Activated B cell treated with CpG ODN at 0.5 μM for 24 hours (primary cell): ENCODE data around the gene THEM4. TPM values are rescaled to one million over a fixed set of nuclear protein-coding genes. Genes with fewer than 3 reads are reported as not detected.

Experiments used
- ATAC-seq: fragments of 200-7000 bp; cut with Tn5 transposase; one replicate; pipeline ENCODE4 v1.10.0; 2021; ENCODE audit warnings: low read depth, mild to moderate bottlenecking, moderate library complexity
- CTCF ChIA-PET: fragments of 350-600 bp; sonication (Branson Sonifier 250); formaldehyde crosslinking; loops from one replicate; lab custom pipeline; 2021; ENCODE audit warnings: antibody characterized with exemption; lab: Charles Lee
- POLR2A ChIA-PET: fragments of 350-600 bp; sonication (Branson Sonifier 250); formaldehyde crosslinking; loops from one replicate; lab custom pipeline; 2021; ENCODE audit warnings: antibody characterized with exemption; lab: Charles Lee
- DNase-seq: peaks from one replicate; pipeline ENCODE4 v3.0.0; 2022
- H3K27ac Mint-ChIP-seq: one replicate; pipeline ENCODE4 v1.8.0; 2020; ENCODE audit warnings: mixed read lengths
- H3K27me3 Mint-ChIP-seq: one replicate; pipeline ENCODE4 v1.8.0; 2021; ENCODE audit warnings: mixed read lengths
- H3K36me3 Mint-ChIP-seq: one replicate; pipeline ENCODE4 v1.8.0; 2021; ENCODE audit warnings: low read depth, mixed read lengths
- H3K4me1 Mint-ChIP-seq: one replicate; pipeline ENCODE4 v1.8.0; 2021; ENCODE audit warnings: mixed read lengths
- H3K4me3 Mint-ChIP-seq: one replicate; pipeline ENCODE4 v1.8.0; 2020; ENCODE audit warnings: mild to moderate bottlenecking, mixed read lengths
- H3K9me3 Mint-ChIP-seq: one replicate; pipeline ENCODE4 v1.8.0; 2020; ENCODE audit warnings: mixed read lengths
- CTCF ChIP-seq: fragments of 200-600 bp; IDR thresholded peaks from one replicate; pipeline ENCODE4 v1.8.0; 2022; ENCODE audit warnings: antibody characterized with exemption, mild to moderate bottlenecking
- intact Hi-C: fragments of 100-400 bp; cut with micrococcal nuclease; formaldehyde crosslinking; loops from one replicate; pipeline ENCODE4 v1.15.1; 2024
- total RNA-seq: library from RNA; stranded (reverse); gene quantifications from 2 replicates; pipeline ENCODE4 v1.2.3, GENCODE V29; 2022

THEM4 gene
- total RNA-seq, 1 donor from 2014 or later, result 22.8 TPM

GRCh38 chr1:151849871-151850270 lies 59.4 kb downstream of the THEM4 start:
- H3K9me3 Mint-ChIP-seq, result no peaks in the 10 kb centered on the region
- H3K27me3 Mint-ChIP-seq, result peaks cover 18% of the 10 kb centered on the region
- no peak overlapping the region for H3K4me3 Mint-ChIP-seq
- intact Hi-C loops, result no loop called here
- H3K27ac Mint-ChIP-seq, result no peak overlapping the region
- no peak for ATAC-seq
- ChIA-PET POLR2A (no interaction called here), CTCF (no interaction called here)
- no peak for DNase-seq
- H3K4me1 Mint-ChIP-seq, result peaks cover 2% of the 10 kb centered on the region
- H3K36me3 Mint-ChIP-seq, result no peaks in the 10 kb centered on the region
- TF ChIP-seq CTCF, result no peak

- Mint-ChIP-seq H3K9me3 (no peaks in the 10 kb centered on the region), H3K4me3 (no peak overlapping the region)
Observed at GRCh38 chr1:151849126-151849525, 60.2 kb downstream of the THEM4 start.

GRCh38 chr1:151847867-151848596 lies 61.3 kb downstream of the THEM4 start:
- Mint-ChIP-seq H3K4me1 (peaks cover 18% of the 10 kb centered on the region), H3K27me3 (peaks cover 18% of the 10 kb centered on the region), H3K27ac (no peak overlapping the region), H3K4me3 (no peak overlapping the region), H3K9me3 (no peaks in the 10 kb centered on the region), H3K36me3 (no peaks in the 10 kb centered on the region)
- DNase-seq, result no peak
- POLR2A ChIA-PET, result no interaction called here
- CTCF ChIA-PET, result no interaction called here
- intact Hi-C loops, result no loop called here
- ATAC-seq, result no peak
- no peak for TF ChIP-seq CTCF

More at GRCh38 chr1:151849126-151849525, 60.2 kb downstream of the THEM4 start:
- ChIA-PET POLR2A (no interaction called here), CTCF (interaction anchor here (0.5 kb wide), 1 partner anchor 132 kb away, joined by 3 read pairs; no protein-coding TSS in a partner anchor)
- DNase-seq (no peak), ATAC-seq (no peak)
- Mint-ChIP-seq H3K4me1 (peaks cover 9% of the 10 kb centered on the region), H3K36me3 (no peaks in the 10 kb centered on the region), H3K27ac (no peak overlapping the region), H3K27me3 (peaks cover 18% of the 10 kb centered on the region)
- intact Hi-C loops, result no loop called here
- no peak for TF ChIP-seq CTCF

- TF ChIP-seq CTCF, result no peak
- no peaks in the 10 kb centered on the region for H3K36me3 Mint-ChIP-seq
- POLR2A ChIA-PET, result interaction anchor here (0.6 kb wide), 1 partner anchor 200 kb away, joined by 3 read pairs; no protein-coding TSS in a partner anchor
- H3K27ac Mint-ChIP-seq, result no peak overlapping the region
- peaks cover 15% of the 10 kb centered on the region for H3K27me3 Mint-ChIP-seq
- CTCF ChIA-PET, result interaction anchor here (0.8 kb wide), 1 partner anchor 13 kb away, joined by 3 read pairs; no protein-coding TSS in a partner anchor
- intact Hi-C loops, result no loop called here
- DNase-seq, result no peak
- H3K4me3 Mint-ChIP-seq, result no peak overlapping the region
- peaks cover 20% of the 10 kb centered on the region for H3K4me1 Mint-ChIP-seq
- H3K9me3 Mint-ChIP-seq, result no peaks in the 10 kb centered on the region
- ATAC-seq, result no peak
Observed at GRCh38 chr1:151846686-151847237, 62.5 kb downstream of the THEM4 start.

- ChIA-PET POLR2A (interaction anchor here (0.6 kb wide), 2 partner anchors 199 to 399 kb away, joined by 3 to 4 read pairs; no protein-coding TSS in a partner anchor), CTCF (interaction anchor here (0.8 kb wide), 1 partner anchor 13 kb away, joined by 3 read pairs; no protein-coding TSS in a partner anchor)
- Mint-ChIP-seq H3K4me3 (no peak overlapping the region), H3K9me3 (no peaks in the 10 kb centered on the region), H3K27ac (no peak overlapping the region), H3K27me3 (peaks cover 11% of the 10 kb centered on the region), H3K36me3 (no peaks in the 10 kb centered on the region), H3K4me1 (peaks cover 20% of the 10 kb centered on the region)
- ATAC-seq, result no peak
- no peak for DNase-seq
- intact Hi-C loops, result no loop called here
- no peak for TF ChIP-seq CTCF
Observed at GRCh38 chr1:151846062-151846568, 63.2 kb downstream of the THEM4 start.
